ENCODE results near the gene RBPJL. TPM values are rescaled to one million over a fixed set of nuclear protein-coding genes. Genes with fewer than 3 reads are reported as not detected.

The RBPJL gene
- total and polyA plus RNA-seq, 2 of the 13 experiments (the other 11 are each of a cell fraction or from before 2014, with no cell fraction given): not detected

DNA sequence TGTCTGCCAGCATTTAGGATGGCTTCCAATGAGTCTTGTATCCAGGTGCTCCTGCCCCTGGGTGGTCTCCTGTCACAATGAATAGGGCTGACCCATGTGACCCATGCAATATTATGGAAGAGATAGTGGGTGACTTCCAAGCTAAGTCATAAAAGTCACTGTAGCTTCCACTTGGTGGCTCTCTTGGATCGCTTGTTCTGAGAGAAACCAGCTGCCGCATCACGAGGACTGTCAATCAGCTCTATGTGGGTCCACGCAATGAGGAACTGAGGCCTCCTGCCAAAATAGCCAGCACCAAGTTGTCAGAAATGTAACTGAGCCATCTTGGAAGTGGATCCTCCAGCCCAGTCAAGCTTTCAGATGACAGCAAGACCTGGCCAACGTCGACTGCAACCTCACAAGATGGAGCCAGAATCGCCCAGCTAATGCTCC is 16.3 kb downstream of the RBPJL start (continued):
- TF ChIP-seq ZNF614 (CRISPR knock-in tag; IDR thresholded peaks at IDR 0.05; ENCODE audit: borderline replicate concordance) (peak; percentile 88; the same call in 1 of the 2 replicates), SOX13 (IDR thresholded peaks at IDR 0.05) (no peak), SOX13 (CRISPR knock-in tag; conservative IDR thresholded peaks at IDR 0.05 in 1 of 2, IDR thresholded peaks at IDR 0.05 in 1 of 2) (peak in 1 of 2 experiments; percentile 47; a peak in 1 of 4 replicates), SKI (IDR thresholded peaks at IDR 0.05; ENCODE audit: partially characterized antibody) (no peak), ZNF431 (CRISPR knock-in tag; IDR thresholded peaks at IDR 0.05; ENCODE audit: borderline replicate concordance, low read depth) (no peak), GABPB1 (CRISPR knock-in tag; IDR thresholded peaks at IDR 0.05) (peak; percentile 43; the same call in 1 of the 2 replicates), ZNF737 (CRISPR knock-in tag; IDR thresholded peaks at IDR 0.05; ENCODE audit: borderline replicate concordance) (0 out of 2 replicates have a peak, but pooled peaks have one; percentile 8), MYC (CRISPR knock-in tag; IDR thresholded peaks at IDR 0.05; ENCODE audit: borderline replicate concordance) (peak; percentile 52; the same call in 1 of the 2 replicates), FLYWCH1 (CRISPR knock-in tag; IDR thresholded peaks at IDR 0.05) (no peak), REPIN1 (CRISPR knock-in tag; IDR thresholded peaks at IDR 0.05; ENCODE audit: borderline replicate concordance, low read depth) (peak; percentile 36; the same call in 1 of the 2 replicates), IKZF4 (CRISPR knock-in tag; IDR thresholded peaks at IDR 0.05; ENCODE audit: borderline replicate concordance, low read depth, not compliant biosample characterization) (no peak), ZMYM4 (CRISPR knock-in tag; IDR thresholded peaks at IDR 0.05) (peak; percentile 18; the same call in 1 of the 2 replicates), ZNF570 (CRISPR knock-in tag; IDR thresholded peaks at IDR 0.05; ENCODE audit: borderline replicate concordance) (no peak), ZFP1 (CRISPR knock-in tag; IDR thresholded peaks at IDR 0.05) (0 out of 2 replicates have a peak, but pooled peaks have one; percentile 33)
- TF ChIP-seq, protein P1, sequence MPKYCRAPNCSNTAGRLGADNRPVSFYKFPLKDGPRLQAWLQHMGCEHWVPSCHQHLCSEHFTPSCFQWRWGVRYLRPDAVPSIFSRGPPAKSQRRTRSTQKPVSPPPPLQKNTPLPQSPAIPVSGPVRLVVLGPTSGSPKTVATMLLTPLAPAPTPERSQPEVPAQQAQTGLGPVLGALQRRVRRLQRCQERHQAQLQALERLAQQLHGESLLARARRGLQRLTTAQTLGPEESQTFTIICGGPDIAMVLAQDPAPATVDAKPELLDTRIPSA (CRISPR knock-in tag; IDR thresholded peaks at IDR 0.05; ENCODE audit: borderline replicate concordance): no peak
- TF ChIP-seq, protein P2, sequence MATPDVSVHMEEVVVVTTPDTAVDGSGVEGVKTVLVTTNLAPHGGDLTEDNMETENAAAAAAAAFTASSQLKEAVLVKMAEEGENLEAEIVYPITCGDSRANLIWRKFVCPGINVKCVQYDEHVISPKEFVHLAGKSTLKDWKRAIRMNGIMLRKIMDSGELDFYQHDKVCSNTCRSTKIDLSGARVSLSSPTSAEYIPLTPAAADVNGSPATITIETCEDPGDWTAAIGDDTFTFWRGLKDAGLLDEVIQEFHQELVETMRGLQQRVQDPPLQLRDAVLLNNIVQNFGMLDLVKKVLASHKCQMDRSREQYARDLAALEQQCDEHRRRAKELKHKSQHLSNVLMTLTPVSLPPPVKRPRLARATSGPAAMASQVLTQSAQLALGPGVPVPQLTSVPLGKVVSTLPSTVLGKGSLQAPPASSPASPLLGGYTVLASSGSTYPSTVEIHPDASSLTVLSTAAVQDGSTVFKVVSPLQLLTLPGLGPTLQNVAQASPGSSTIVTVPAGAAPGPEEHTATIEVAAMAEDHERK (CRISPR knock-in tag; IDR thresholded peaks at IDR 0.05; ENCODE audit: low read depth): no peak
- TF ChIP-seq, protein P3, sequence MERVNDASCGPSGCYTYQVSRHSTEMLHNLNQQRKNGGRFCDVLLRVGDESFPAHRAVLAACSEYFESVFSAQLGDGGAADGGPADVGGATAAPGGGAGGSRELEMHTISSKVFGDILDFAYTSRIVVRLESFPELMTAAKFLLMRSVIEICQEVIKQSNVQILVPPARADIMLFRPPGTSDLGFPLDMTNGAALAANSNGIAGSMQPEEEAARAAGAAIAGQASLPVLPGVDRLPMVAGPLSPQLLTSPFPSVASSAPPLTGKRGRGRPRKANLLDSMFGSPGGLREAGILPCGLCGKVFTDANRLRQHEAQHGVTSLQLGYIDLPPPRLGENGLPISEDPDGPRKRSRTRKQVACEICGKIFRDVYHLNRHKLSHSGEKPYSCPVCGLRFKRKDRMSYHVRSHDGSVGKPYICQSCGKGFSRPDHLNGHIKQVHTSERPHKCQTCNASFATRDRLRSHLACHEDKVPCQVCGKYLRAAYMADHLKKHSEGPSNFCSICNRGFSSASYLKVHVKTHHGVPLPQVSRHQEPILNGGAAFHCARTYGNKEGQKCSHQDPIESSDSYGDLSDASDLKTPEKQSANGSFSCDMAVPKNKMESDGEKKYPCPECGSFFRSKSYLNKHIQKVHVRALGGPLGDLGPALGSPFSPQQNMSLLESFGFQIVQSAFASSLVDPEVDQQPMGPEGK (CRISPR knock-in tag; IDR thresholded peaks at IDR 0.05): 0 out of 2 replicates have a peak, but pooled peaks have one; percentile 17
- TF ChIP-seq, protein P4, sequence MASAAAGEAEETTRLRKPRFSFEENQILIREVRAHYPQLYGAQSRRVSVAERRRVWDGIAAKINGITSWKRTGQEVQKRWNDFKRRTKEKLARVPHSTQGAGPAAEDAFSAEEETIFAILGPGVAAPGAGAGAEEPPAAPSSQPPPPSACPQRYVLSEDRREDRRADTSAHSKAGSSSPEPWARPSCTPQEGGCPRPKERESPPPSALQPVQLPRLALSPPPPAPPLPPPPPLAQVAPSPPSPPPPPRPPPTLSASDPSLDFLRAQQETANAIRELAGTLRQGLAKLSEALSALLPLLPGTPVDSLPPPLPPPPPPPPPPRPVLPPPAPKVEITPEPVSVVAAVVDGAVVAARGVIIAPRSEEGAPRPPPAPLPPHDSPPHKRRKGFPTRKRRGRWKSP (CRISPR knock-in tag; IDR thresholded peaks at IDR 0.05): no peak
- TF ChIP-seq, protein P5, sequence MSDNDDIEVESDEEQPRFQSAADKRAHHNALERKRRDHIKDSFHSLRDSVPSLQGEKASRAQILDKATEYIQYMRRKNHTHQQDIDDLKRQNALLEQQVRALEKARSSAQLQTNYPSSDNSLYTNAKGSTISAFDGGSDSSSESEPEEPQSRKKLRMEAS (IDR thresholded peaks at IDR 0.05): peak; percentile 33; the same call in 1 of the 2 replicates
- TF ChIP-seq, protein P6, sequence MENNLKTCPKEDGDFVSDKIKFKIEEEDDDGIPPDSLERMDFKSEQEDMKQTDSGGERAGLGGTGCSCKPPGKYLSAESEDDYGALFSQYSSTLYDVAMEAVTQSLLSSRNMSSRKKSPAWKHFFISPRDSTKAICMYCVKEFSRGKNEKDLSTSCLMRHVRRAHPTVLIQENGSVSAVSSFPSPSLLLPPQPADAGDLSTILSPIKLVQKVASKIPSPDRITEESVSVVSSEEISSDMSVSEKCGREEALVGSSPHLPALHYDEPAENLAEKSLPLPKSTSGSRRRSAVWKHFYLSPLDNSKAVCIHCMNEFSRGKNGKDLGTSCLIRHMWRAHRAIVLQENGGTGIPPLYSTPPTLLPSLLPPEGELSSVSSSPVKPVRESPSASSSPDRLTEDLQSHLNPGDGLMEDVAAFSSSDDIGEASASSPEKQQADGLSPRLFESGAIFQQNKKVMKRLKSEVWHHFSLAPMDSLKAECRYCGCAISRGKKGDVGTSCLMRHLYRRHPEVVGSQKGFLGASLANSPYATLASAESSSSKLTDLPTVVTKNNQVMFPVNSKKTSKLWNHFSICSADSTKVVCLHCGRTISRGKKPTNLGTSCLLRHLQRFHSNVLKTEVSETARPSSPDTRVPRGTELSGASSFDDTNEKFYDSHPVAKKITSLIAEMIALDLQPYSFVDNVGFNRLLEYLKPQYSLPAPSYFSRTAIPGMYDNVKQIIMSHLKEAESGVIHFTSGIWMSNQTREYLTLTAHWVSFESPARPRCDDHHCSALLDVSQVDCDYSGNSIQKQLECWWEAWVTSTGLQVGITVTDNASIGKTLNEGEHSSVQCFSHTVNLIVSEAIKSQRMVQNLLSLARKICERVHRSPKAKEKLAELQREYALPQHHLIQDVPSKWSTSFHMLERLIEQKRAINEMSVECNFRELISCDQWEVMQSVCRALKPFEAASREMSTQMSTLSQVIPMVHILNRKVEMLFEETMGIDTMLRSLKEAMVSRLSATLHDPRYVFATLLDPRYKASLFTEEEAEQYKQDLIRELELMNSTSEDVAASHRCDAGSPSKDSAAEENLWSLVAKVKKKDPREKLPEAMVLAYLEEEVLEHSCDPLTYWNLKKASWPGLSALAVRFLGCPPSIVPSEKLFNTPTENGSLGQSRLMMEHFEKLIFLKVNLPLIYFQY (CRISPR knock-in tag; IDR thresholded peaks at IDR 0.05; ENCODE audit: borderline replicate concordance): peak; percentile 85

All from HepG2 (cell line).